ENCODE data around the gene ENO2.

- TF ChIP-seq, protein P1, sequence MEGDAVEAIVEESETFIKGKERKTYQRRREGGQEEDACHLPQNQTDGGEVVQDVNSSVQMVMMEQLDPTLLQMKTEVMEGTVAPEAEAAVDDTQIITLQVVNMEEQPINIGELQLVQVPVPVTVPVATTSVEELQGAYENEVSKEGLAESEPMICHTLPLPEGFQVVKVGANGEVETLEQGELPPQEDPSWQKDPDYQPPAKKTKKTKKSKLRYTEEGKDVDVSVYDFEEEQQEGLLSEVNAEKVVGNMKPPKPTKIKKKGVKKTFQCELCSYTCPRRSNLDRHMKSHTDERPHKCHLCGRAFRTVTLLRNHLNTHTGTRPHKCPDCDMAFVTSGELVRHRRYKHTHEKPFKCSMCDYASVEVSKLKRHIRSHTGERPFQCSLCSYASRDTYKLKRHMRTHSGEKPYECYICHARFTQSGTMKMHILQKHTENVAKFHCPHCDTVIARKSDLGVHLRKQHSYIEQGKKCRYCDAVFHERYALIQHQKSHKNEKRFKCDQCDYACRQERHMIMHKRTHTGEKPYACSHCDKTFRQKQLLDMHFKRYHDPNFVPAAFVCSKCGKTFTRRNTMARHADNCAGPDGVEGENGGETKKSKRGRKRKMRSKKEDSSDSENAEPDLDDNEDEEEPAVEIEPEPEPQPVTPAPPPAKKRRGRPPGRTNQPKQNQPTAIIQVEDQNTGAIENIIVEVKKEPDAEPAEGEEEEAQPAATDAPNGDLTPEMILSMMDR (conservative IDR thresholded peaks at IDR 0.05; ENCODE audit: low read length): no peak
- no peak for TF ChIP-seq EZH2phosphoT487 (IDR thresholded peaks at IDR 0.05; ENCODE audit: borderline replicate concordance)
These were observed 10.8 kb downstream of the ENO2 start for GRCh38 chr12:6925239-6925539.
